Hepatocyte (in vitro differentiated cells): ENCODE data around the gene TAF6. TPM values are rescaled to one million over a fixed set of nuclear protein-coding genes. Genes with fewer than 3 reads are reported as not detected.

Experiments used
- DNase-seq: peaks from one replicate; pipeline ENCODE4 v3.0.0-alpha.2; 2016; ENCODE audit warnings: low spot score
- H2AFZ ChIP-seq: fragments of 200-600 bp; sonication (generic); 2 replicates; pipeline ENCODE4 v1.6.0; 2016; ENCODE audit warnings: antibody characterized with exemption, mild to moderate bottlenecking
- H3K27ac ChIP-seq: fragments of 200-600 bp; sonication (generic); 2 replicates; pipeline ENCODE4 v1.5.1; 2016; ENCODE audit warnings: mild to moderate bottlenecking
- H3K27me3 ChIP-seq: fragments of 200-600 bp; sonication (generic); 2 replicates; pipeline ENCODE4 v1.6.1; 2016
- H3K36me3 ChIP-seq: fragments of 200-600 bp; sonication (generic); replicated peaks from 2 replicates; pipeline ENCODE4 v1.5.1; 2016; ENCODE audit warnings: low read depth; ENCODE audit not compliant: insufficient read depth
- H3K4me1 ChIP-seq: fragments of 200-600 bp; sonication (generic); 2 replicates; pipeline ENCODE4 v1.5.1; 2016; ENCODE audit warnings: mild to moderate bottlenecking, moderate library complexity; ENCODE audit not compliant: insufficient read depth
- H3K4me2 ChIP-seq: fragments of 200-600 bp; sonication (generic); 2 replicates; pipeline ENCODE4 v1.6.0; 2016
- H3K4me3 ChIP-seq: fragments of 200-600 bp; sonication (generic); 2 replicates; pipeline ENCODE4 v1.5.1; 2016; ENCODE audit warnings: mild to moderate bottlenecking
- H3K79me2 ChIP-seq: fragments of 200-600 bp; sonication (generic); 2 replicates; pipeline ENCODE4 v1.6.0; 2017; ENCODE audit warnings: mild to moderate bottlenecking
- H3K9me2 ChIP-seq: fragments of 200-600 bp; sonication (generic); replicated peaks from 2 replicates; pipeline ENCODE4 v1.6.0; 2017; ENCODE audit warnings: mild to moderate bottlenecking; ENCODE audit not compliant: insufficient read depth
- H3K9me3 ChIP-seq: fragments of 200-600 bp; sonication (generic); 2 replicates; pipeline ENCODE4 v1.5.1; 2016; ENCODE audit warnings: low read depth, mild to moderate bottlenecking
- H4K20me1 ChIP-seq: fragments of 200-600 bp; sonication (generic); 2 replicates; pipeline ENCODE4 v1.6.0; 2016; ENCODE audit warnings: mild to moderate bottlenecking; ENCODE audit not compliant: insufficient read depth, poor library complexity, severe bottlenecking
- EZH2 ChIP-seq: fragments of 200-600 bp; sonication (generic); IDR thresholded peaks from 2 replicates; pipeline ENCODE4 v1.6.1; 2016; ENCODE audit warnings: antibody characterized with exemption, mild to moderate bottlenecking, borderline replicate concordance
- EZH2phosphoT487 ChIP-seq: fragments of 200-600 bp; sonication (generic); IDR thresholded peaks from one replicate; pipeline ENCODE4 v1.6.1; 2018; ENCODE audit warnings: antibody characterized with exemption, mild to moderate bottlenecking, low read depth, moderate library complexity; ENCODE audit not compliant: unreplicated experiment, severe bottlenecking
- WGBS: methylation state at CpG from one replicate; pipeline ENCODE4 v1.1.6; 2016; ENCODE audit warnings: low lambda C conversion rate; ENCODE audit errors: missing lambda C conversion rate; 5-methylcytosine and 5-hydroxymethylcytosine counted together
- polyA plus RNA-seq: library from polyadenylated mRNA; unstranded; fragments of >200 nt; fragmentation: Nextera tagmentation; extraction: Ambion mirVana; gene quantifications from 2 replicates; pipeline ENCODE4 v1.2.1, GENCODE V29; 2016
- total RNA-seq: library from RNA; depleted of rRNA; stranded (reverse); fragments of >200 nt; gene quantifications from 2 replicates; pipeline ENCODE4 v1.2.3, GENCODE V29; 2014
- TF ChIP-seq, protein P1 (sequence below): fragments of 200-600 bp; sonication (generic); IDR thresholded peaks from 2 replicates; pipeline ENCODE4 v1.5.1; 2016; ENCODE audit warnings: antibody characterized with exemption, mild to moderate bottlenecking; ENCODE audit not compliant: poor library complexity

TAF6 gene
- total and polyA plus RNA-seq, 2 experiments from 2014 or later: 29.2 to 44.2 TPM

DNA sequence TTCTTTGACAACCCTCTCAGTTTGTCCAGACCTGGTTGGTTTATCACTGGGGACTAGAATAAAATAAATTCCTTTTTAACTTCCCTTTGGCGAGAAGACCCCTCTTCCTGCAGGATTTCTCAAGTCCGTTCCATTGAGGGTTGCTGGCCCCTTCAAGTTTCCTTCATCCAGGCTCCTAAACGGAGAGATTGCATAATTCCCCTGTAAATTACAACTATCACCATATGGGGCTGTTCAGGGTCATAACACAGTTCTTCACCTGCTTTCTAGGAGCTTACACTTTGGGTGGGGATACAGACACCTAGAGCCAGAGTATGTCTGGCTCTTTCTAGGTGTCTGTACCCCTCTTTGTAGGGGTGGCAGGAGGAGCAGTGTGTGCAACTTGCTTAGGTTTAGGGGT is 33.6 kb downstream of the TAF6 start:
- no peaks in the 10 kb centered on the region for H3K27me3 ChIP-seq
- no peaks in the 10 kb centered on the region for H3K36me3 ChIP-seq
- TF ChIP-seq EZH2: no peak
- no peak for TF ChIP-seq EZH2phosphoT487
- TF ChIP-seq, protein P1, sequence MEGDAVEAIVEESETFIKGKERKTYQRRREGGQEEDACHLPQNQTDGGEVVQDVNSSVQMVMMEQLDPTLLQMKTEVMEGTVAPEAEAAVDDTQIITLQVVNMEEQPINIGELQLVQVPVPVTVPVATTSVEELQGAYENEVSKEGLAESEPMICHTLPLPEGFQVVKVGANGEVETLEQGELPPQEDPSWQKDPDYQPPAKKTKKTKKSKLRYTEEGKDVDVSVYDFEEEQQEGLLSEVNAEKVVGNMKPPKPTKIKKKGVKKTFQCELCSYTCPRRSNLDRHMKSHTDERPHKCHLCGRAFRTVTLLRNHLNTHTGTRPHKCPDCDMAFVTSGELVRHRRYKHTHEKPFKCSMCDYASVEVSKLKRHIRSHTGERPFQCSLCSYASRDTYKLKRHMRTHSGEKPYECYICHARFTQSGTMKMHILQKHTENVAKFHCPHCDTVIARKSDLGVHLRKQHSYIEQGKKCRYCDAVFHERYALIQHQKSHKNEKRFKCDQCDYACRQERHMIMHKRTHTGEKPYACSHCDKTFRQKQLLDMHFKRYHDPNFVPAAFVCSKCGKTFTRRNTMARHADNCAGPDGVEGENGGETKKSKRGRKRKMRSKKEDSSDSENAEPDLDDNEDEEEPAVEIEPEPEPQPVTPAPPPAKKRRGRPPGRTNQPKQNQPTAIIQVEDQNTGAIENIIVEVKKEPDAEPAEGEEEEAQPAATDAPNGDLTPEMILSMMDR: no peak
- H2AFZ ChIP-seq: no peak overlapping the region
- no peaks in the 10 kb centered on the region for H3K9me3 ChIP-seq
- DNase-seq: no peak
- H3K9me2 ChIP-seq: no peaks in the 10 kb centered on the region
- no peak overlapping the region for H3K27ac ChIP-seq
- peaks cover 24% of the 10 kb centered on the region for H3K79me2 ChIP-seq
- WGBS: 52% methylated on average over 3 of the region's 3 CpGs
- peaks cover 29% of the 10 kb centered on the region for H3K4me1 ChIP-seq
- H4K20me1 ChIP-seq: no peaks in the 10 kb centered on the region
- H3K4me3 ChIP-seq: no peak overlapping the region
- H3K4me2 ChIP-seq: no peak overlapping the region

GRCh38 chr7:100082978-100083377 is 36.2 kb downstream of the TAF6 start:
- TF ChIP-seq EZH2: no peak
- peaks cover 32% of the 10 kb centered on the region for H3K4me1 ChIP-seq

GRCh38 chr7:100081535-100082102 is 37.5 kb downstream of the TAF6 start, which contains the start of gene ZNF3:
Gene ZNF3, minus strand, starts transcription at chr7:100081723. Its CDS starts 4,366 bp downstream, at chr7:100077357.
- WGBS: under 1% methylated on average over 45 of the region's 55 CpGs
- Histone ChIP-seq H3K27ac (peak within 1 kb of the TSS; percentile 92), H2AFZ (peak within 1 kb of the TSS; percentile 37), H3K79me2 (peaks cover 48% of the 10 kb centered on the region), H3K9me3 (no peaks in the 10 kb centered on the region), H3K9me2 (no peaks in the 10 kb centered on the region), H3K36me3 (peaks cover 7% of the 10 kb centered on the region), H3K27me3 (no peaks in the 10 kb centered on the region), H3K4me3 (peak within 1 kb of the TSS; percentile 77), H3K4me2 (peak within 1 kb of the TSS; percentile 90), H3K4me1 (peaks cover 35% of the 10 kb centered on the region), H4K20me1 (peaks cover 17% of the 10 kb centered on the region)
- peak; percentile 99 for DNase-seq
- TF ChIP-seq EZH2: no peak
- TF ChIP-seq, protein P1: peak; percentile 99
- TF ChIP-seq EZH2phosphoT487: no peak

More at GRCh38 chr7:100082978-100083377, 36.2 kb downstream of the TAF6 start:
- Histone ChIP-seq H3K79me2 (peaks cover 35% of the 10 kb centered on the region), H3K9me3 (no peaks in the 10 kb centered on the region), H2AFZ (no peak overlapping the region), H3K4me2 (peak overlapping the region; percentile 76), H4K20me1 (peaks cover 13% of the 10 kb centered on the region), H3K4me3 (no peak overlapping the region), H3K27ac (peak overlapping the region; percentile 42), H3K27me3 (no peaks in the 10 kb centered on the region), H3K9me2 (no peaks in the 10 kb centered on the region), H3K36me3 (no peaks in the 10 kb centered on the region)
- 81% methylated on average over 4 of the region's 4 CpGs for WGBS
- DNase-seq: no peak

DNA sequence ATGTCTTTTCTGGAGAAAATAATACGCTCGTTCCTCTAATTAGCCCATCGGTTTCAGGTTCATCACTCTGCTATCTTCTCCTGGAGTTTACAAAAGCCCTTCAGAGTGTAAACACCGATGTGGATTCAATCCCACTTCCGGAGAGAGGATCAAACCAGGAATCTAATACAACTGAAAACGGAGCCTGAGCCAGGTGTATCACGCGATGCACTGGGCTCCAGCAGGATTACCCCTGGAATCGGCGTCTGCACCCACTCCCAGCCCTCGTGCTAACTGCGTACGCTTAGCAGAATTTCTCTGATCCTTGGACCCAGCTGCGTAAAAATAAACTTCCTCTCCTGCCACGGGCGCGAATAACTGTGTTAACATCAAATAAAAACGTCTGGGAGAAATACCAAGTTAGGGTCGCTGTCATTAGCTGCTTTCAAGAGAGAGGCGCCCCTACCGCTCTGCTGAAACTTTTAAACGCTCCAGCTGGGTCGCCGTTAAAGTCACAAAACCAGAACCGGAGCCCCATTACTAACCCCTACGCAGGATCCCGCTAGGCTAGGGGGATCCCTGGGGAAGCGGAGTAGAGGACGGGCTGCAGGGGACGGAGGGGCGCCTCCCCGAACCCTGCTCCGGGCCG is 38.1 kb downstream of the TAF6 start:
- Histone ChIP-seq H3K79me2 (peaks cover 54% of the 10 kb centered on the region), H3K4me1 (peaks cover 35% of the 10 kb centered on the region), H3K36me3 (peaks cover 9% of the 10 kb centered on the region), H3K9me2 (no peaks in the 10 kb centered on the region), H3K27me3 (no peaks in the 10 kb centered on the region), H3K27ac (peak overlapping the region; percentile 92), H2AFZ (peak overlapping the region; percentile 37), H3K4me3 (peak overlapping the region; percentile 77), H3K9me3 (no peaks in the 10 kb centered on the region), H3K4me2 (peak overlapping the region; percentile 90), H4K20me1 (peaks cover 17% of the 10 kb centered on the region)
- DNase-seq: peak; percentile 68
- WGBS: 1% methylated on average over 33 of the region's 34 CpGs
- TF ChIP-seq EZH2 (no peak), EZH2phosphoT487 (no peak)
- TF ChIP-seq, protein P1: no peak
